ENCODE data around the gene FAM43B.

GRCh38 chr1:20601129-20601825 is 48.9 kb downstream of the FAM43B start:
- no peak for TF ChIP-seq CTCF (IDR thresholded peaks at IDR 0.05)
- TF ChIP-seq ZFX (IDR thresholded peaks at IDR 0.05; ENCODE audit: borderline replicate concordance), result no peak

Data from 22Rv1 (cell line).